SHP77 treated with DMSO at 0.1 percent for 48 hours (cell line): ENCODE results near the gene EPS8.
"Not testable (repeated sequence)": the region's sequence is repeated elsewhere in the genome, so short reads cannot be mapped to it uniquely, and the experiment has no call there.

ENCODE experiments used
- DNase-seq: peaks from one replicate; lab custom pipeline; 2025; lab: John Stamatoyannopoulos, UW

EPS8 gene

DNA sequence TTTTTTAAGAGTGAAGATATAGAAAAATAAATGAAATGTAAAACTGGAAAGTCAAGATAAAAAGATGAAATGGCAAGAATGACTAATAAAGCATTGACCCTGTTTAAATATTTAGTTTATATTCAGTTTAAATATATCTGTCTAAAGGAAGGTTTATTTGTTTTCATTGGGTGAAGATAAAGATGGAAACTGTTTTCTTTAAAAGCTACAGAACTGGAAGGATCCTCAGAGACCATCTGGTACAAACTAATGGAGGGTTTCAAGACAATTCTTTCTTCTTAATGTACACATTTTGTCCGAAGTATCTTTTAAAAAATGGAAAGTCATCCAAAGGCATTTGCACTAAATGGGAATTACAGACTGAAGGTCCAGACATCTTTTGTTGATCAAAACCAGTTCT lies 142.6 kb downstream of the EPS8 start:
- no peak for DNase-seq

GRCh38 chr12:15644700-15645099 lies 144.5 kb downstream of the EPS8 start:
- no peak for DNase-seq

GRCh38 chr12:15638231-15638630 lies 151.0 kb downstream of the EPS8 start:
- DNase-seq, result no peak

DNA sequence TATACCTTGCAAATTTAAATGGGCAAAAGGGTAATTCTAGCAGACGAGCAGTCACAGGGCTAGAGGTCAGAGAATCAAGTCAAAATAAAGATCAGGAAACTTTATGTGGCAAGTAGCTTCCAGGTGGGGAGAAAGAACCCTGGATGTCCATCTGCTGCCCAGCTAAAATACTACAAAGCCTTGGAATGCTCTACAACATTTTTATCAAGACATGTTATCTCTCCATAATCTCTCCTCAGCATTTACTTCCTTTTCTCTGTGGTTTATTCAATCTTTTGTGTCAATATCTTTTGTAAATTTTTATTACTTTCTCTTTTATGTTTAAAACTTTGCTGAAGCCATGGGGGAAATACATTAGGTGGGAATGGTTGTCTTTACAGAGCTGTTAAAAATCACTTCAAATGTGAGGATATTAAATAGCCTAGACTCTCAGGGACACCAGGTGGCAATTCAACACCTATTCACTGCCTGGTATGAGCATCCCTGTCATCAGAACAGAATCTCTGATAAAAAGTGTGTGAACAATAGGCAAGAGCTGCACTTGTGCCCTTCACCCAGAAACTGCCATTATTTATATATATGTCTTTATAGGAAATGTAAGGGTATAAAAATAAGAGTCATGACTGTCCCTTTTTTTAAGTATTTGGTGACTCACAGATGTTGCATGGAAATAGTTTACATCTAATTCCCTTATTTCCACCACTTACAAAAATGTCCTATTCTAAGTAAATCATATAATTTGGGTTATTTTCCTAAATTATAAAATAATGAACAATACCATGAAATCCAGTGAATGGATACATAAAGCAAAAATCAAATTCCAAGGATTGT lies 152.9 kb downstream of the EPS8 start:
- DNase-seq, result no peak

- DNase-seq, result no peak
Observed at GRCh38 chr12:15634010-15634683, 155.0 kb downstream of the EPS8 start.

DNA sequence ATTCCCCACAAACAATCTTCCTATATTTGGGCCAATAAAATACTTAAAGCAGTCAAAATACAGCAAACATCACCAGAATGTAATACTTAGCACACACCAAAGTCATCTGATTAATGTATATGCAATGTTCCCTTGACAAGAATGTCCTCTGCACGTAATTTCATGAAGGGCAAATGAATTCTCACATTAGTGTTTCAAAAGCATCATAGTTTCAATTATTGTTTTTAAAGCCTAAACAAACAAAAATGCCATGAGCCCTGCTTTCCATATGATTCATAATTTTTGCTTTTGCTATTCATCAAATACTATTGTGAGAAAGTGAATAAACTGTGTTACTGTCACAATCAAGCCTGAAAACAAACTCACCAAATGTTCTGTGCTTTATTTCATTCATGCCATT lies 156.0 kb downstream of the EPS8 start:
- DNase-seq, result no peak

GRCh38 chr12:15632708-15633107 lies 156.5 kb downstream of the EPS8 start:
- DNase-seq, result no peak

GRCh38 chr12:15631007-15631715 lies 158.0 kb downstream of the EPS8 start:
- no peak for DNase-seq

DNA sequence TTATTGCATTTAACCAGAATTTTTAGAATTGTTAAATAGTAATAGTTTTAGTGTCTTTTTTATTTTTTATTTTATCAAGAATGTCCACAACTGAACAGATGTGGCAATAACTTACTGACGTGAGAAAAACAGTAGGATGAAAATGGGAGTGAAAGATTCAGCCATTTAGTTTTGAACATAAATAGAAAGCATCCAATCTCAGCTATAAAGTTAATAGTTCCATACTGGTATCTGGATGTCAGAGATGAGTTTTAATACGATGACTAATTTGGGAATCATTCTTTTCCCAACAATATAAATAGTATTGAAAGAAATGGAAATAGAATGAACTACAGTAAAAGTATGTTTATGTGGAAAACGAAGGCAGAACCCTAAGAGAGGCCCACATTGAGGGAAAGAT lies 159.4 kb downstream of the EPS8 start:
- DNase-seq, result no peak

GRCh38 chr12:15629108-15629507 lies 160.1 kb downstream of the EPS8 start:
- DNase-seq, result no peak

DNA sequence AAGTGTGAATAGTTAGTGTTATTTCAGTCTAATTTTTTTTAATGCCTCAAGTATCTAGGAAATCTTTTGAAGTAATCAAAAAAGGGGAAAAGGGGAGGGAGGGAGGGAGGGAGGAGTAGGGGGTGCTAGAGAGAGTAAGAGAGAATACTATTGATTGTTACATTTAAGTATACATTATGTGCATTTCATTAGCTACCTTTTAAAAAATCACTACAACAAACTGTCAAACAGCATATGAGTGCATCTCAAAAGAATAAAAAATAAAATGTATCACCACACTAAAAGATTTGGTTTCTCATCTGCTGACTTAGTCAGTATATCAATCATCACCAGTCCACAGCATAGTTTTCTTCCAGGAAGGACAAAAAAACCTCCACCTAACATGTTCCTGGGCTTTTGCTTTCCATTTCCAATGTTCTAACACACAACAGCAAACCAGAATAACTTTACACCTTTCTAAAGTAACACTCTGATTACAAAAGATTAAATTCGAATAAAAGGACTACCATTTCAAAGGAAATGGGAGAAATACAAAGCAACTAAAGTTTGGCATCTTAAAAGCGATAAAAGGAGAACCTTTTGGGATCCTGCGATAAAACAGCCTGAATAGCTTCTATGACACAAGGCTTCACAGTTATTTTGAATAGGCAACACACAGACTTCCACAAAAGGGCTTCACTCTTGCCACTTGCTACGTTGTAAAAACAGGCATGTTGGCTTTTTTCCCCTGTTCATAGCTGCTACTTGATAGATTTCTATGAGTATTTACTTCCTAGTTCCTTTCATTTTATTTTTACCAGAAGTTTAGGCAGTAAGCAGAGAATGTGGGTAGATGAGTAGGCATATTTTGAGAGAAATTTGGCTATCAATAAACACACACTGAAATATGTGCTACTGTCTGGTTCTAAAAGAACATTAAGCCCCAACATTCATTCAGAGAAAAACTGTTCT lies 160.9 kb downstream of the EPS8 start:
- DNase-seq, result no peak

DNA sequence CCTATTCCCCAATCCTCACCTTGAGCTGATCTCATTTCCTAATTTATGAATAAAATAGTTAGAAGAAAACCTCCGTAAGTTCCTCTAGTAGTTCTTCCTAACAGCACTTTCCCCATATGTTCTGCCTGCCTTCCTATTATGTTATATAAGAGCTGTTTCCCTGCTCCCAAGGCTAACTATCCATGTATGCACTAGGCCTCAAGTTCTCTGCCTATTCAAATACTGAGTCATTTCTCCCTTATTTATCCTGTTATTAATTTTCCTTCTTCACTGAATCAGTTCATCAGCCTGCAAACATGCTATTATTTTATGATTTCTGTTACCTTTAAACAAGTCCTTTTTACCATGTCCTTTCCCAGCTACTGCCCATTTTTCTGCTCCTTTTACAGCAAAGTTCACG lies 164.1 kb downstream of the EPS8 start:
- DNase-seq, result no peak

- DNase-seq, result no peak
Observed at GRCh38 chr12:15620741-15621539, 168.2 kb downstream of the EPS8 start.

DNA sequence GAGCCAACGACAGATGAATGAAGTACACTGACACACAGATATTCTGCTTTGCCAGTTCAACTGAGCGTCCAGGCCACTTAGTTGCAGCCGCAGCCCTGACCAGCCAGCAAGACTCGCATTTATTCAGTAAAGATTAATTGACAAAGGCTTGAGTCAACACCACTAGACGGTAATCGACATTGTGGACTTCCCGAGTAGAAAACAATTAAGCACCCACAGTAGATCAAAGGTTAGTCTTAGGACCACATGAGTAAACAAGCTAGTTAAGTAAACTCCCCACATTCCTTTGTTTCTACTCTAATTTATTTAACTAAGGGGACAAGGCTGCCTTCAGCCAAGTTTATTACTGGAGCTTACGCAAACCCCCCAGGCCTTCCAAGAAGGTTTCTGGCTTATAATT lies 172.7 kb downstream of the EPS8 start:
- not testable (repeated sequence) for DNase-seq

GRCh38 chr12:15613981-15614380 lies 175.2 kb downstream of the EPS8 start:
- DNase-seq, result no peak

DNA sequence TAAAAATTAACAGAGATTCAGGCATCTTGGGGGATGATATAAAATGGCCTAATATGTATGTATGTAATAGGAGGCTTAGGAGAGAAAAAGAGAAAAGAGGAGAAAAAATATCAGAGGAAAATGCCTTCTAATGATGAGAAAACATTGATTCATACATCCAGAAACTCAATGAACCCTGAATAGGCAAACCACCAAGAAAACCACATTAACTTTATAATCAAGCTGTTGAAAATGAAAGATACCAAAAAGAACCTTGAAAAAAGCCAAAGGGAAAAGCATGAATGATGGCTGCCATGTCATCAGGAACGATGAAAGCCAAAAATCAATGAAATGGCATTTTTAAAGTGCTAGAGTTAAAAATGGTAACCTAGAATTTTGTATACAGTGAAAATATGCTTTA lies 180.2 kb downstream of the EPS8 start:
- DNase-seq, result no peak

GRCh38 chr12:15608406-15608805 lies 180.8 kb downstream of the EPS8 start:
- no peak for DNase-seq

GRCh38 chr12:15605881-15606590 lies 183.2 kb downstream of the EPS8 start:
- no peak for DNase-seq

- no peak for DNase-seq
Observed at GRCh38 chr12:15603474-15604085, 185.6 kb downstream of the EPS8 start.
